ENCODE measurements around the gene ZNF454. TPM values are rescaled to one million over a fixed set of nuclear protein-coding genes. Genes with fewer than 3 reads are reported as not detected.

Gene ZNF454
- total RNA-seq, 2 experiments from 2014 or later, result not detected

GRCh38 chr5:178982941-178983340 is 41.9 kb downstream of the ZNF454 start:
- intact Hi-C loops (cut with micrococcal nuclease; ENCODE audit: unreplicated experiment), result no loop called here
- BruUV-seq (replicated peaks), result no TSS peak

GRCh38 chr5:178983728-178984127 is 42.7 kb downstream of the ZNF454 start:
- Histone ChIP-seq H3K9me3 (ENCODE audit: low read length) (no peaks in the 10 kb centered on the region), H2AFZ (ENCODE audit: low read length) (no peak overlapping the region), H3K4me1 (ENCODE audit: insufficient read depth, low read length, poor library complexity, severe bottlenecking) (no peaks in the 10 kb centered on the region), H3K4me2 (ENCODE audit: low read length) (no peak overlapping the region), H4K20me1 (ENCODE audit: insufficient read depth, low read length) (no peaks in the 10 kb centered on the region), H3K27ac (ENCODE audit: low read depth, low read length, poor library complexity, severe bottlenecking) (no peak overlapping the region), H3K36me3 (ENCODE audit: insufficient read depth, low read length) (no peaks in the 10 kb centered on the region), H3K79me2 (ENCODE audit: insufficient read depth, low read depth, low read length) (no peaks in the 10 kb centered on the region), H3K4me3 (ENCODE audit: low read depth, low read length, poor library complexity, severe bottlenecking) (no peak overlapping the region), H3K9me2 (ENCODE audit: insufficient read depth, low read length) (no peaks in the 10 kb centered on the region)
- TF ChIP-seq CTCF (conservative IDR thresholded peaks at IDR 0.05; ENCODE audit: low read length), result no peak
- TF ChIP-seq EZH2phosphoT487 (IDR thresholded peaks at IDR 0.05; ENCODE audit: borderline replicate concordance, low read depth, low read length), result no peak
- ChIA-PET CTCF (ENCODE audit: unreplicated experiment) (no interaction called here), POLR2A (no interaction called here)
- intact Hi-C loops (cut with micrococcal nuclease; ENCODE audit: unreplicated experiment), result no loop called here
- DNase-seq (ENCODE audit: low spot score), result no peak
- BruUV-seq (replicated peaks), result no TSS peak

More at GRCh38 chr5:178982941-178983340, 41.9 kb downstream of the ZNF454 start:
- no peak for TF ChIP-seq EZH2phosphoT487 (IDR thresholded peaks at IDR 0.05; ENCODE audit: borderline replicate concordance, low read depth, low read length)
- no peak for TF ChIP-seq CTCF (conservative IDR thresholded peaks at IDR 0.05; ENCODE audit: low read length)
- Histone ChIP-seq H3K9me3 (ENCODE audit: low read length) (no peaks in the 10 kb centered on the region), H3K36me3 (ENCODE audit: insufficient read depth, low read length) (no peaks in the 10 kb centered on the region), H2AFZ (ENCODE audit: low read length) (no peak overlapping the region), H3K4me2 (ENCODE audit: low read length) (no peak overlapping the region), H3K4me1 (ENCODE audit: insufficient read depth, low read length, poor library complexity, severe bottlenecking) (no peaks in the 10 kb centered on the region), H4K20me1 (ENCODE audit: insufficient read depth, low read length) (no peaks in the 10 kb centered on the region), H3K27ac (ENCODE audit: low read depth, low read length, poor library complexity, severe bottlenecking) (no peak overlapping the region), H3K79me2 (ENCODE audit: insufficient read depth, low read depth, low read length) (no peaks in the 10 kb centered on the region), H3K4me3 (ENCODE audit: low read depth, low read length, poor library complexity, severe bottlenecking) (no peak overlapping the region), H3K9me2 (ENCODE audit: insufficient read depth, low read length) (no peaks in the 10 kb centered on the region)
- ChIA-PET POLR2A (interaction anchor here (0.6 kb wide), 2 partner anchors 18 to 21 kb away, joined by 3 to 4 read pairs; no protein-coding TSS in a partner anchor), CTCF (ENCODE audit: unreplicated experiment) (no interaction called here)
- DNase-seq (ENCODE audit: low spot score), result no peak

GRCh38 chr5:178984145-178985072 is 43.4 kb downstream of the ZNF454 start:
- ChIA-PET POLR2A (no interaction called here), CTCF (ENCODE audit: unreplicated experiment) (no interaction called here)
- Histone ChIP-seq H3K9me2 (ENCODE audit: insufficient read depth, low read length) (no peaks in the 10 kb centered on the region), H2AFZ (ENCODE audit: low read length) (no peak overlapping the region), H3K4me3 (ENCODE audit: low read depth, low read length, poor library complexity, severe bottlenecking) (no peak overlapping the region), H3K36me3 (ENCODE audit: insufficient read depth, low read length) (no peaks in the 10 kb centered on the region), H3K27ac (ENCODE audit: low read depth, low read length, poor library complexity, severe bottlenecking) (no peak overlapping the region), H4K20me1 (ENCODE audit: insufficient read depth, low read length) (no peaks in the 10 kb centered on the region), H3K4me1 (ENCODE audit: insufficient read depth, low read length, poor library complexity, severe bottlenecking) (no peaks in the 10 kb centered on the region), H3K9me3 (ENCODE audit: low read length) (no peaks in the 10 kb centered on the region), H3K79me2 (ENCODE audit: insufficient read depth, low read depth, low read length) (no peaks in the 10 kb centered on the region), H3K4me2 (ENCODE audit: low read length) (no peak overlapping the region)
- DNase-seq (ENCODE audit: low spot score), result no peak
- no peak for TF ChIP-seq EZH2phosphoT487 (IDR thresholded peaks at IDR 0.05; ENCODE audit: borderline replicate concordance, low read depth, low read length)
- no peak for TF ChIP-seq CTCF (conservative IDR thresholded peaks at IDR 0.05; ENCODE audit: low read length)
- intact Hi-C loops (cut with micrococcal nuclease; ENCODE audit: unreplicated experiment), result no loop called here
- BruUV-seq (replicated peaks), result no TSS peak
